NOMO-1 (cell line): Measurements from ENCODE around the gene TET3.

ENCODE experiments used
- DNase-seq, 2 experiments: peaks; one replicate each; lab custom pipeline; 2025; ENCODE audit not compliant: unreplicated experiment in 2 of 2; lab: John Stamatoyannopoulos, UW

TET3 gene

DNA sequence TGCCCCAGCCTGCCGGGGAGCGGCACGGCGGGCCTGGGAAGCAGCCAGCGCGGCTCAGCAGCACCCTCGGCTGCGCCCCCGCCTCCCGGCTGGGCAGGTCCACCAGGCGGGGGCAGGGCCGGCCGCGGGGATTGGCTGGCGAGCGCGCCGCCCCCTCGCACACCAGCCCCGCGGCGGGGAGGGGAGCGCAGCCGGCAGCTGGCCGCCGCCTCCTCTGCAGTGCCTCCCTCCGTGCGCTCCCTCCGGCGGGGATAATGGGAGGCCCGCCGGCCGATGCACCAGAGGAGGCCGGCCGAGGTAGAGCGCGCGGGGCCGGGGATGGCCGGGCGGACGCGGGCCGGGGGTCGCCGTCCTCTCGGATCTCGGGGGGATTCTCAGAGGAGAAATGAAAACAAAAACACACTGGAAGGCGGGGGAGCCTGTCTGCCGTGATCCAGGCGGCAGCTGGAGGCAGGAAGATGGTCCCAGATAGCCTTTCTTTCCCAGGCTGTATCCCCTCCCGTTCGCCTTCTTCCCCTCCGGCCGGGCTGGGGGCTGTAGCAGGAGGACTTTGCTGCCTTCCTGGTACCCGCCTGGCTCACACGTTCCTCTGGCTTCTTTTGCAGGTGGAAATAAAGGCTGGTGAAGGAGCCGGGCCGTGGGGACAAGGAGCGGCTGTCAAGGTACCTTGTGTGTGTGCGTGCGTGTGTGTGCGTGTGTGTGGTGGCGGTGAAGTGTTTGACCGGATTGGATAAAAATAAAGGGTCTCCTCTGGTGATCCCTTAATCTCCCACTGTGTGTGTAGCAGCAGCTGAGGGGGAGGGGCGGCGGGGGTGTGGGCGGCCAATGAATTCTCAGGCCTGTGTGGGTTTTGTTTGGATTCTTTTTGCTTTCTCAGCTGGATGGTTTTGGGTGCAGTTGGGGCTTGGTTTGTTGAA, 18.1 kb downstream of the TET3 start:
- no peak for DNase-seq

DNA sequence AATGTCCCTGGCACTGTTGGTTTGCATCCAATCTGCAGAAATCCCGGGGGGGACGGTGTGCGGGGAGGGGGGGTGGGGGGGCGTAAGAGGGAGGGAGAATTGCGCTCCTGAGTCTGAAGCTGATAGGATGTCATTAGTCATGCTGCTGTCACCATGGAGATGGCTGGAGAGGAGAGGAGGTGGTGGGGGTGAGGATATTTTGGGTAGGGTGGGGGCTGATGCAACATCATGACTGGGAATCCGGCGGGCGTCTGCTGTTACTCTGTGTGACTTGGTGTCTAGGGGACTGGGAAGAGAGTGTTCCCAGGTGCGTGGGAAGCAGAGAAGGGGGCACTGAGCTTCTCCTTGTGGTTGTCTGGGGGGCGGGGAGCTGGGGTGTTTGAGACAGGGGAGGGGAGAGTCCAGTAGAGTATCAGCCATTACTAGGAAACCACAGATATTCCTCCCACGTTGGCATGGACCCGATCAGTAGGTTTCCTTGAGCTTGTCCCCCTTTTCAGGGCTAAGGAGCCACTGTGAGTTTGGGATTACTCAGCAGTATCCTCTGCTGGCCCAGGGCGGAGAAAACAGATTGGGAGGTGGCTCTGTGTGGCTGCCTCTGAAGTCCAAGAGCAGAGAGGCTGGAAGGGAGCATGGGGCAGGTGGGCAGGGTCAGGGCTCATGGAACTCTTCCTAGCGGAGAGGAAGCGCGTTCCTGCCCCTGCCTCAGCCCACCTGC, 18.9 kb downstream of the TET3 start:
- no peak for DNase-seq

GRCh38 chr2:74004212-74005182, 19.8 kb downstream of the TET3 start:
- DNase-seq, result no peak

- no peak for DNase-seq
Observed at GRCh38 chr2:74005786-74006185, 21.1 kb downstream of the TET3 start.

- DNase-seq, result no peak
Observed at GRCh38 chr2:74006459-74006858, 21.7 kb downstream of the TET3 start.

- DNase-seq, result no peak
Observed at GRCh38 chr2:74007121-74007520, 22.4 kb downstream of the TET3 start.

GRCh38 chr2:74007711-74008110, 23.0 kb downstream of the TET3 start:
- no peak for DNase-seq

DNA sequence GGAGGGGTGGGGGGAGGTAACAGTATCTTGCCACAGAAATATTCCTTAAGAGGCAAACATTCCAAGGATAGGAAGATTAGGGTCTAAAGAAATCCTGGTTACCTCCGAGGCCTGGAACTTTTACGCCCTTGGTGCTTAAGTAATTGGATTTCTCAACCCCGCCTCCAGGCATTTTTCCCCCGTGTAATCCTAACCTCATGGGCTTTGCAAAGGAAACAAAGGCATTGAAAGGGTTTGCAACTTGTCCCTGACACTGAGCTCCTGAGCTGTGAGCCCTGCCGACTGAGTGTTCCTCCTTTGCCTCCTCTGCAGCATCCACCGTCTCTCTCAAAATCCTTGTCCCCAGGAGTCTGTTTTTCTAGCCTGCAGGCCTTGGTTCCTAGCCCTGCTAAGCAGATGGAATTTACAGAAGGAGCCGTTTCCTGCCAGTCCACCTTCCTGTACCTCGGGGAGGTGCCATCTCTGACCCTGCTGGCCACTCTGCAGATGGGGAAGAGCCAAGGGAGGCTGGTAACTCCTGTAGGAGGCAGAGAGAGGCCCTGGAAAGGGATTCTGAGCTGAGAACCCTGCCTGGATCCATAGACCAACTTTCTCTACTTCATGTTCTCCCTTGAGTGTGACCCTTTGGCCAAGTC, 24.2 kb downstream of the TET3 start:
- DNase-seq, result no peak

DNA sequence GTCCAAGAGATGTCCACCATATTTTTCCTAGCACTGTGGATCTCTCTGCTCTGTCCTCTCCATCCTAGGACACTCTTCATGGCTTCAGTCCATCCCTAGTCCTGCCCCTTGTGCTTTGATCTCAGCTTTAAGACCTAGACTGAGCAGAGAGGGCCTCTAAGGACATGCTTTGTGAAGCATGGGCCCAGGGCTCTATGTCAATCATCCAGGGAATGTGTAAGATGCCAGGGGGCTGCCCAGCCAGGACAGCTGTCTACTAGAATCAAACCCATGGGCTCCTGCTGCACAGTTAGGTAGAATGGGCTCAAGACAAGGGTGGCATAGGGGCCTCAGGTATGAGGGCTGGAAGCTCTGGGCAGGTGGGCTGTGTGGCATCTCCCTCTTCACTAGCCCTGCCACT, 24.9 kb downstream of the TET3 start:
- DNase-seq, result no peak

DNA sequence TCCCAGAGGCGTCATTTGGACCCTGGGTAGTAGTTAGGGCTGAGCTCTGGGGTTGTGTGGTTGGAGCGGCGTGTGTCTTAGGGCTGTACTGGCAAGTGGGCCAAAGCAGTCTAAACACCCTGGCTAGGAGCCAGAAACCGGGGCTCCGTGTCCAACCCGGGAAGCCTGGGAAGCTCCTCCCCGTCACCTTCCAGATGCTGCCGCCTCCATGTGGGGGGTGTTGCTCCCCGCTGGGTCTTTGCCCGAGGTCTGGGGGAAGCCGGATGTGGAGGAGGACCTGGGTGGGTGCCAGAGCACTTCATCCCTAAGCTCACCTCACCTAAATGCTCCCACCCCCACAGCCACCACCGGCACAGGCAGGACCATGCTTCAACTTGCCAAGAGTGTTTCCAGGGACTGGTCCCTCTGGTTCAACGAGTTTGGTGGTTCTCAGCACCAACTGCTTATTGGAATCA, 25.4 kb downstream of the TET3 start:
- no peak for DNase-seq

DNA sequence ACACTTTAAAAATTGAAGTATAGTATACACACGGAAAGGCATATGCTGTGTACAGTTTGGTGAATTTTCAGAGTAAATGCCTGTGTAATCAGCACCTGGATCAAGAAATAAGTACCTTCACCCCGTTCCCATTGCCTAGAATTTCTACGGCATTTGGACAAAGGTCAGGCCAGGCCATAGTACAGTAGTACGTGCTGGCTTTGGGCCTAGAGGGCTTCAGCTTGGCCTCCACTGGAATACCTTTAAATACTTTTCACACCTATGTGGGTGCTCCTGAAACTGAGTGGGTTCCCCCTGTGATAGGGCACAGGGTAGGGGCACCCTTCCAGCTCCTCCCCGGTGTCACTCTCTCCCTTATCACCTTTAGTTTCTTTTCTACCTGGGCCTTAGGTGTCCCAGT, 26.5 kb downstream of the TET3 start:
- no peak for DNase-seq

- no peak for DNase-seq
Observed at GRCh38 chr2:74014813-74015212, 30.1 kb downstream of the TET3 start.

DNA sequence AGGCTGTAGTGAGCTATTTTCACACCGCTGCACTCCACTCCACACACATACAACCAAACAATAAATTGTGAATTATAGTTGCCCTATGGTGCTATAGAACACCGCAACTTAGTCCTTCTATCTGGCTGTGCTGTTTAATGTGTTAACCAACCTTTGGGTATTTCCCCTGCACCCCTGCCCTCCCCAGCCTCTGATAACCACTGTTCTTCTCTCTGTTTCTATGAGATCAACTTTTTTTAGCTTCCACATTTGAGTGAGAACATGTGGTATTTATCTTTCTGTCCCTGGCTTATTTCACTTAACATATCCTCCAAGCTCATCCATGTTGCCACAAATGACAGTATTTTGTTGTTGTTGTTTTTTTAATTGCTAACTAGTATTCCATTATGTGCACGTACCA, 32.5 kb downstream of the TET3 start:
- no peak for DNase-seq

DNA sequence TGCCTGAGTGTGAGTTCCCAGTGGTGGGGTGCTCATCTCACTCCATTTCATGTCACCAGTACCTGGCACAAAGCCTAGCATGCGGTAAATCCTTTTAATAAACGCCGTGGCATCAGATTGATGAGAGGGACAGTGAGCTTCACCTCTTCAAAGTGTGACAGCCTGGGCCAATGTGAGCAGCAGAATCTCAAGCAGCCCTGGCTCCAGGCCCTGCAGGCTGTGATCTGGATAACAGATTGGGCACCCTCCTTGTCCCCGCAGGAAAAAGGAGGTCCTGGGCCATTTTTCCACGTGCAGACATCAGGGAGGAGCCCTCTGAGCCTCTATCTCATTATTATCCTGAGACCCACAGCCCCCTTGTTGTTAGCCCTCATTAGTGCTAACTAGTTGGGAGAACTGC, 34.8 kb downstream of the TET3 start:
- no peak for DNase-seq

GRCh38 chr2:74020702-74021406, 36.1 kb downstream of the TET3 start:
- no peak for DNase-seq

GRCh38 chr2:74021407-74021755, 36.7 kb downstream of the TET3 start:
- DNase-seq, result no peak

GRCh38 chr2:74024216-74024615, 39.5 kb downstream of the TET3 start:
- no peak for DNase-seq

GRCh38 chr2:74025971-74026612, 41.4 kb downstream of the TET3 start:
- no peak for DNase-seq

DNA sequence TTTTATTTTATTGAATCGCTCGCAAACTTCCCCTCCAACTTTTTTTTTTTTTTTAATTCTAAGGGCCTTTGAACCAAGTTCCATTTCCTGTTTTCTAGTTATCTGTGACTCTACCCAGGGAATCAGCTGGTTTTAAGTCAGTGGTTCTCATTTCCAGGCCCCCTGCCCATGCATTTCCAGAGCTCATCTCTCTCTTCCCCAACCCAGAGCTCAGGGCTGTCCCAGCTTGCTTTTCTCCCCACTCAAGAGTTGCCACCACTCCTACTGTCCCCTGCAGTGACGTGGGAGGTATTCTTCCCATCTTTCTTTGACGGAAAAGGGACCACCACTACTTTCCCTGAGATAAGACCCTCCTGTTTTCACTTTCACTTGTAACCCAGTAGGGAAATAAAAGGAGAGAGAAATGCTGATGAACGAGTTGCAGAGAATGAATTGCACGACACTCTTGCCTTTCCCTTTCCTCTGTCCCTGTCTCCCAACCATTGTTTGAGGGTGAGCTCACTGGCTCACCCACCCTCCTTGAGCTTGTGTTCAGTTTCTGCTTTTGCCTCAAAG, 42.1 kb downstream of the TET3 start:
- peak; percentile 9 to 51 for DNase-seq
